ENCODE results near the gene RRP7A.
"Not testable (repeated sequence)": the region's sequence is repeated elsewhere in the genome, so short reads cannot be mapped to it uniquely, and the experiment has no call there.

The RRP7A gene

GRCh38 chr22:42536166-42536565, 16.6 kb upstream of the RRP7A start:
- DNase-seq (ENCODE audit: low read depth) = no peak

DNA sequence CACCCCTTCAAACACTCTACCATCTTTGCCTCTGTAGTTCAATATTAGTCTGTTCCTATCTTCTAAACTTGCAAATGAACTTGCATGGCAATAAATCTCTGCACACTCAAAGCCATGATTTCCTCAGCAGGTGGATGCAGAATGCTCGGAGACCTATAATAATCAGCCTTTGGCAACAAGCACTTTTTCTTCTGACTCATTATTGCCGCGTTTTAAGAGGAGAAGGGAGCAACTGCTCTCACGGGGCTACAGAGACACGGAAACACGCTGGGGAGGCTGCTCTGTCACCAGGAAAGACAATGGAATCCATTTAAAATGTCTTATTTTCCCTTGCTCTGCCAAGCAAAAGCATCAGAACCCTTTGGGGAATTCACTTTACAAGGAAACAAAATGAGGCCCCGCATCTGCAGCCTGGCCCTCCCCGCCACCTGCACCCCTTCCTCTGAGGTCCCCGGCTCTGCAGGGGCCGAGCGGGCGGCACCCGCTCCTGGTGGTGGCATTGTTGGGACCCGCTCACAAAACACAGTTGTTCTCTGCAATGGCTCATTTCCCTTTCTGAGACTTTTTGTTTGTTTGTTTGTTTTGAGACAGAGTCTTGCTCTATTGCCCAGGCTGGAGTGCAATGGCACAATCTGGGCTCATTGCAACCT, 15.6 kb upstream of the RRP7A start:
- DNase-seq (ENCODE audit: low read depth) = not testable (repeated sequence)

GRCh38 chr22:42533638-42533977, 14.0 kb upstream of the RRP7A start:
- DNase-seq (ENCODE audit: low read depth) = no peak

GRCh38 chr22:42531401-42532084, 11.9 kb upstream of the RRP7A start:
- not testable (repeated sequence) for DNase-seq (ENCODE audit: low read depth)

DNA sequence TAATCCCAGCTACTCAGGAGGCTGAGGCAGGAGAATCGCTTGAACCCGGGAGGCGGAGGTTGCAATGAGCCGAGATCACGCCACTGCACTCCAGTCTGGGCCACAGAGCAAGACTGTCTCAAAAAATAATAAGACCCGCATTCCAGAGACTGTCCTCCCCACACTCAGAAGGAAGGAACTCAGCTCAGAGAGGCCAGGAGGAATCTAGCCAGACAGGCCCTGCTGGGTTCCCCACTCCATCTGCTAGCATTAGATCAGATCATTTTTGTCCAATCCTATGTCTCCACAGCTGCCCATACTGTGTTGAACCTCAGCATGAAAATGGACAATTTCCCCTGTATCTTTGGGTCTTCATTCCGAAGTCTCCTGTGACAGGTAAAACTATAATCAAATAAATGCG, 9.8 kb upstream of the RRP7A start:
- not testable (repeated sequence) for DNase-seq (ENCODE audit: low read depth)

- DNase-seq (ENCODE audit: low read depth) = no peak
These were observed 9.2 kb upstream of the RRP7A start for GRCh38 chr22:42528591-42529307.

- no peak for DNase-seq (ENCODE audit: low read depth)
These were observed 3.0 kb upstream of the RRP7A start for GRCh38 chr22:42522546-42522945.

- DNase-seq (ENCODE audit: low read depth) = no peak
These were observed 1.6 kb upstream of the RRP7A start for GRCh38 chr22:42521228-42521546.

DNA sequence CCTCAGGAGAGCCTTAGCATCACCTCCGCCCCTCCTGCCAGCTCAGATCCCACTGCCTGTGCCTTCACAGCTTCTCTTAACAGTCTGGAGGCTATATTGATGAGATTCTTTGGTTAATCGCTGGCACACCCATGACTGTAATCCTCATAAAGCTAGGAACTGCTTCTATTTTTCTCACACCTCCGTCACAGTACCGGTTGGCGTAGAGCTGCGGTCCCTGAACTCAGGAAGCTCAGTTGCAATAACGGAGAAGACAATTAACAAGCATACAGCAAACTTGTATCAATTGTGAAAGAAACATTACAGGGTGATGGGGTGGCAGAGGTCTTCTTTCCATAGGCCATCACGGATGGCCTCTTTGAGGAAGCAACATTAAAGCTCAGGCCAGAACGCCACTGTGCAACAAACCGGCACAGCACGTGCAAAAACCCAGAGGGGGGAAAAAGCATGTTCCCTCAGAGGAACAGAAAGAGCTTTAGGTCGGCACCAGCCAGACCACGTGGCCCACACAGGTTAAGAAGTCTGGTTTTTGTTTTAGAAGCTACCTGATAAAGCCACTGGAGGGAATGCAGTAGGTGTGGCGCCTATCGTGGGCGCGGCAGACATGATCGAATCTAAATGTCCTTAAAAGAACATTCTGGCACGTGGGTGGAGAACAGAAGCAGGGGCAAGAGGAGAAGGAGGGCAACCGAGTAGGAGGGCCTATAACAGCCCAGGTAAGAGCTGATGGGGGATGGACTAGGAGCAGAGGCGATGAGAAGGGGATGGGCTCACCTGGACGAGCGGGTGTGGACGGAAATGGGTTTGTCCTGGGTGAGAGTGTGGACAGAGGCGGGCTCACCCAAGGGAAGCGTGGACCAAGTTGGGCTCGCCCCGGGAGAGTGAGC, 715 bp downstream of the RRP7A start:
- DNase-seq (ENCODE audit: low read depth) = not testable (repeated sequence)

DNA sequence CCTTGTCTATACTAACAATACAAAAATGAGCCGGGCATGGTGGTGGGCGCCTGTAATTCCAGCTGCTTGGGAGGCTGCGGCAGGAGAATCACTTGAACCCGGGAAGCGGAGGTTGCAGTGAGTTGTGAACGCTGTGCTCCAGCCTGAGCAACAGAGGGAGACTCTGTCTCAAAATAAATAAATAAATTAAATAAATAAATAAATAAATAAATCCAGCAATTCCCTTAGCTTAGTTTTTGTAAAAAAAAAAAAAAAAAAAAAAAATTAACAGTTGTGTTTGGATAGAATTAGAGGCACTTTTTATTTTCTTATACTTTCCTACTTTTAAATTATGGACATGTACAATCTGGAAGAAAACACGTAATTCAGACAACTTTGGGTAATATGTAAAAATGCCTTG, 2.5 kb downstream of the RRP7A start:
- DNase-seq (ENCODE audit: low read depth) = not testable (repeated sequence)

- no peak for DNase-seq (ENCODE audit: low read depth)
These were observed 3.7 kb downstream of the RRP7A start for GRCh38 chr22:42515896-42516295.

DNA sequence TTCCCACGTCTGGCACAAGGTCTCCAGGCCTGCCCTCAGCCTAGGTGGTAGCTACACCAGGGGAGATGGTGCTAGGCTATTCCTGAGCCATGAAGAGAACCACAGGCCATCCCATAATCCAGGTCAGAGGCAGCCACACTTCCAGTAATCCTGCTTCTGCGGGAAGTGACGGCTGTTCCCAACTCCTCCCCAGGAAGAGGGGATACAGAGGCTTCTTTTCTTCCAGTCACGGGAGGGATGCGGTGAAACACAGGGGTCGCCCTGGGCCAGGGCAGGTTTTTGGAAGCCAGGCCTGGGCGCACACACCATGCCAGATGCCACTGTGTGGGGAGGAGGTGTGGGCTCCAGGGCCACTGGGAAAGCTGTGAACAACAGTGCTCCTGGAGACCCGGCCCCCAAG, 4.3 kb downstream of the RRP7A start:
- DNase-seq (ENCODE audit: low read depth) = not testable (repeated sequence)

- not testable (repeated sequence) for DNase-seq (ENCODE audit: low read depth)
These were observed 5.3 kb downstream of the RRP7A start for GRCh38 chr22:42514331-42514730.

DNA sequence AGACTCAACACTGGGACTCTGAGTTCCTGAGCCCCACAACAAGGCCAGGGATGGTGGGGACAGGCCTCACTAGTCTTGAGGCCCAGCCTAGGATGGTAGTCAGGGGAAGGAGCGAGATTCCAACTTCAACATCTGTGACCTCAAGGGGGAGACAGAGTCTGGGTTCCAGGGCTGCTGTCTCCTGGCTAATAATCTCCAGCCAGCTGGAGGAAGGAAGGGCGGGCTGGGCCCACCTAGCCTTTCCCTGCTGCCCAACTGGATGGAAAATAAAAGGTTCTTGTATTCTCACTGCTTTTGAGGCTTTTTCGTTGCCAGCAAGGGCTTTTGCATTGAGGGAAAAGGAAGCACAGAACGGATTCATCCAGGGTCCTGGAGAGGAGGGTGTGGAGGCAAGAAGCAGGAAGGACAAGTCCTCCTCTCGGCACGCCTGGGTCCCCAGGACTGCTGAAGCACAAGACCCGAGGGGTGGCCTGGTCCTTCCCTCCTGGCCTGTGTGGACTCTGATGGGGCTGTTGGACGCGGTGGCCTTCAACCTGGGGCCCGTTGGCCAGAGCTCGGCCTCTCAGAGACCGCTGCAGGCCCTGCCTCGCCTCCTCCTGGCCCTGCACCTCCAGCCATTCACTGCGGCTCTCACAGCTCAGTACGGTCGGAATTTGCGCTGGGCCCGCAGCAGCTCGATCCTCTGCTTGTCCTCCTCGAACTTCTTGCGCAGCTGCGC, 7.2 kb downstream of the RRP7A start:
- peak; percentile 20 for DNase-seq (ENCODE audit: low read depth)

GRCh38 chr22:42511401-42511891, 8.2 kb downstream of the RRP7A start:
- no peak for DNase-seq (ENCODE audit: low read depth)

DNA sequence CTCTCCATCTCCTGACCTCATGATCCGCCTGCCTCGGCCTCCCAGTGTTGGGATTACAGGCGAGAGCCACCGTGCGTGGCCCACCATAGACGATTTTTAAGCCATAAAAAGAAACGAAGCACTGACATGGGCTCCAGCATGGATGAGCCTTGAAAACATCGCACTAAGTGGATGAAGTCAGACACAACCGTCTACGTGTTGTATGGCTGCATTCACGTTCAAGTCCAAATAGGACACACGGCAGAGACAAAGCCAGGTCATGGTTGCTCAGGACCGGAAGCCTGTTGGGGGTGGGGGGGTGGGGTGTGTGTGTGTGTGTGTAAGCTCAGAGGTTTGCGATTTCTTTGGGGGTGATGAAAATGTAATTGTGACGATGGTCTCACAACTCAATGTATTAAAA, 10.0 kb downstream of the RRP7A start:
- no peak for DNase-seq (ENCODE audit: low read depth)

DNA sequence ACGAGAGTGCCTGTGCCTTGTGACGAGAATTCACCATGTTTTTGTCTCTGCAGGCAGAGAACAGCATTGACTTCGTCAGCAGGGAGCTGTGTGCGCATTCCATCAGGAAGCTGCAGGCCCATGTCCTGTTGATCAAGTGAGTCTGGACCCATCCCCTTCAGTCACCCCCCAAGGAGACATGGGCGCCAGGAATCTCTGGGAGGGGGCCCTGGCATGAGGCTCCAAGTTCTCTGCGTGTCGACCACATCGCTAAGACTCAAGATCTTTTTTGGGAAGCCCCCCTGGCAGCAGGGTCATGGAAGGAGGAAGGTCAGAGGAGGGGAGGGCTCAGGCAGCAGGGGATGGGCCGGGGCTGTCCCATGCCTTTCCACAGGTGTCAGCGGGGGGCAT, 10.6 kb downstream of the RRP7A start:
- DNase-seq (ENCODE audit: low read depth) = not testable (repeated sequence)

DNA sequence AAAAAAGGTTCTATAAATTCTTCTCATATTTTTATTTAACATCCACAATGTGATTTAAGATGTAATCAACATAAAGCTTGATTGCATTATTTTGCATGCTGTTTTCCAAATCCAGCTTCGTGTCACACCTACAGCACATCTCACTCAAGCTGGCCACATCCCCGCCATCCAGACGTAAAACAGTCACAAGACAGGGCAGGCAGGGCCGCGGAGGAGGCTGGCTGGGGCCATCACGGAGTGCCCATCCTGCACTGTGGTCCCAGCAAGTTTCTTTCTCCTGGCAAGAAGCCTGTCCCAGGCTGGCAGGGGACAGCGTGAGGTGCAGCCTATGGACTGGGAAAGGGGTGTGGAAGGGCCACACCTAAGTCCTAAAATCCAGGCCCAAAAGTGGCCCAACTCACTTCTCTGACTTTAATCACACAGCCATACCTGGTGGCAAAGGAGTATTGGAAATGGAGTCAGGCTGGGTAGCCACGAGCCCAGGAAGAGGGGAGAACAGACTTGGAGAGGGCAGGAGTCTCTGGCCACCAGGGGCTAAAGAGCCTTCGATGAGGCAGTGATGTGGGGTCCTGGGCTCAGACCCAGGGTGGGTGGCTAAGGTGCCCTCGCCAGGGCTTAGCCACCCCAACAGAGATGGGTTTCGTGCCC, 11.1 kb downstream of the RRP7A start:
- DNase-seq (ENCODE audit: low read depth) = not testable (repeated sequence)

- no peak for DNase-seq (ENCODE audit: low read depth)
These were observed 18.8 kb downstream of the RRP7A start for GRCh38 chr22:42500836-42501179.

DNA sequence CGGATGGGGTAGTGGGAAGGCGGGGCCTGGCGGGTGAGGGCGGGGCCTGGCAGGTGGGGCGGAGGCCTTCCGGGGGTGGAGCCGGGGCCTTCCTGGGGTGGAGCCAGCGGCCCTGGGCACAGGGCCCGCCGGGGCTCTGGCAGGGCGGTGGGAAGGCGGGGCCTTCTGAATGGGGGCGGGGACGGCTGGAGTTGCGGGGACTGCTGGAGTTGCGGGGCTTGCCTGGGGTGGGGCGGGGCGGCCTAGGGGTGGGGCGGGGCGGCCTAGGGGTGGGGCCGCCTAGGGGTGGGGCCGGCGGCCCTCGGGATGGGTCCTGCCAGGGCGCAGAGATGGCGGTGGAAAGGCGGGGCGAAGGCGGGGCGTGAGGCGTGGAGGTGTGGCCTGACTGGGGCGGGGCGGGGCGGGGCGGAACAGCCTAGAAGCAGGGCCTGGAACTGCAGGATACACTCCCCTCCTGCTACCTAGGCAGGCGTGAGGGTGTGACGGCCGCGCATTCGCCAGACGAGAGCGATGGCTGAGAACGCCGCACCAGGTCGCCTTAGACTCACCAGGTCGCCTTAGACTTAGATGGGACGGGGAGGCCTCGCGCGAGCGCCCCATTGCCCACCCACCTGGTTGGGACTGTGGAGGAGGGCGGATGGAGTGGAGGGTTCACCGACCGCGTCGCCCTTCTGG, 19.3 kb downstream of the RRP7A start:
- peak; percentile 75 for DNase-seq (ENCODE audit: low read depth)

GRCh38 chr22:42499773-42500160, 19.8 kb downstream of the RRP7A start:
- DNase-seq (ENCODE audit: low read depth) = not testable (repeated sequence)

Measured in iris pigment epithelial cell (primary cell).